GM18505 (cell line): ENCODE results near the gene STXBP5.

ENCODE experiments used
- ATAC-seq: cut with Tn5 transposase; IDR thresholded peaks from one replicate; pipeline ENCODE4 v1.9.1; 2021; ENCODE audit not compliant: unreplicated experiment
- POLR2A ChIP-seq: IDR thresholded peaks from 4 replicates; pipeline ENCODE4 v1.6.1; 2011; ENCODE audit warnings: borderline replicate concordance; ENCODE audit not compliant: insufficient read depth, insufficient read length; ENCODE audit errors: extremely low read depth

STXBP5 gene

DNA sequence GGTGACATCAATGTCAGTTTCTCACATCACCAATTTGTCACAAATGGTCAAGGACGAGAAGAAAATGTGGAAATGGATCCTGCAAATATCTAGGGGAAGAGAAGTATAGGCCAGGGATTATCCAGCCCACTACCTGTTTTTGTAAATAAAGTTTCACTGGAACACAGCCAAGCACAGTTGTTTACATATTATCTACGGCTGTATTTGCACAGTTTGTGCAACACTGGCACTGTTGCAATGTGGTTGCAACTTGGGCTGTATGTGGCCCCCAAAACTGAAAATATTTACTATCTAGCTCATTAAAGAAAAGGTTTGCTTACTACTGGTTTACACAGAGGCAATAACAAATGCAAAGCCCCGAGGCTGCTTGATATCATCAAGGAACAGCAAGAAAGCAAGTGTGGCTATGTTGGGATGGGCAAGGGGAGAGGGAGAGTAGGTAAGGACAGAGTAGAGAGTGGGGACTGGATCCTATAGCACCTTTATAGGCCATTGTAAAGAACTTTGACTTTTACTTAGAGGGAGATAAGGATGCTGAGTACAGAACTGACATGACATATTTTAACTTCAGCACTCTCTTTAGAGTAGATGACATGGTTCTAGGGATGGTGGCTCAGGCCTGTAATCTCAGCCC, 11.8 kb upstream of the STXBP5 start:
- ATAC-seq = no peak
- TF ChIP-seq POLR2A = no peak

DNA sequence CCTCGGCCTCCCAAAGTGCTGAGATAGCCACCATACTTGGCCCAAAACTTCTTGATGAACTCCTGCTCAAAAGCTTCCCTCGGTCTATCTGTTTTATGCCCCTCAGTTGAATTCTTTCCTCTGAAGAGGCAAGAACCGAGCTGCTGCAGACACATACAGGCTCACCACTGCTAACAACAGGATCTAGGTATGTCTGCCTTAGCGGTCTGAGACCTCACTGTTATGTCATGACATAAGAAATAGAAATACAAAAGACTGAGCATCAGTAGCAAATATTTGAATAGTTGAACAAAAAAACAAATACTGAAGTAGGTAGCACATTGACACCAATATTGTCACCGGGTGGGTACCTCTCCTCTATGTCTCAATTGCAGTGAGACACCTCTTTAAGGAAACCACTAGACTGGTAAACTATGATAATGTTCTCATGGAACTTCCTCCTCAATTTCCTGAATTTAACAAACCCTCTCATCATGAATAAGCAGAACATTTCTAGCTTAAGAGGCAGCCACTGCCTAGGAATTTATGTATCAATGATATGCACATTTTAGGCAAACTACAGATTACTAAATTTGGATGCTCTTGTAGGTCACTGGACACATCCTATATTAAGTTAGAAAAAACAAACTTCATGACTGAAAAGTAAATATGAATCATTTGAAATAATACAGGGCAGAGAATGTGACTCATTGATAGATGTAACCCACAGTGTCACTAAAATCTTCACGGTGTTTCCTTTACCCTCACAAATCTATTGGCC, 9.4 kb upstream of the STXBP5 start:
- ATAC-seq = no peak
- no peak for TF ChIP-seq POLR2A

DNA sequence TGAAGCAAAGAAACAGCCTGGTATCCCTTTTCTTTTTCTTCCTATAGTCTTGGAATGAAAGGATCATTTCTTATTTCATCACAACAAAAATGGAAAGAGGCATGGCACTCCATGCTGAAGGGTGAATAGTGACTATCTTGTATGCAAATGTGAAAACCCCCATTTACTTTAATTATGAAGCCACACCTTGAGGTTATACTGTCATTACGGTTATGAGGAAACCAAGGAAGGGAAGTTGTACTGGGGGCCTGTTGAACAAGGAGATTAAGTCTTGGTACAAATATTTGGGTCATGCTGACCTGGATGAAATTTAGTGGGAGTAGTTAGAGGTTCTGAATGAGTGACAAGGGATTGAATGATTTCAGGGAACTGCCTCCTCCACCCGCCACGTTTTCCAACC, 8.7 kb upstream of the STXBP5 start:
- ATAC-seq = no peak
- TF ChIP-seq POLR2A = no peak

DNA sequence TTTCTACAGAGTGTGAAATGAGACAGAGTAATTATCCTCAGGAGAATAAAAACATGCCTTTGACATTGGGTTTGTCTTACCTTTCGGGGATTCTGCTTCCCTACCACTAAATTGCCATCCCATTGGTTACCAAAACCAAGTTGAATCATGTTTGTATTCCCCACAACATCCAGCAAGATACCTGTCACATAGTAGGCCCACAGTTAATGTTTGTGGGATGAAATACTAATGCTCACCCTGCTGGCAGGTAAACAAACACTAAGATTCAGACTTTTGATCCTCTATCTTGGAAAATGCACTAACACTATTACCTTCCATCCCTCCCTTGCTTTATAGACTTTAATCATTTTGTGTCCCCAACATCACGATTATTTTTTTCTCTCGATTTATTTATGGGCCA, 8.2 kb upstream of the STXBP5 start:
- TF ChIP-seq POLR2A = no peak

DNA sequence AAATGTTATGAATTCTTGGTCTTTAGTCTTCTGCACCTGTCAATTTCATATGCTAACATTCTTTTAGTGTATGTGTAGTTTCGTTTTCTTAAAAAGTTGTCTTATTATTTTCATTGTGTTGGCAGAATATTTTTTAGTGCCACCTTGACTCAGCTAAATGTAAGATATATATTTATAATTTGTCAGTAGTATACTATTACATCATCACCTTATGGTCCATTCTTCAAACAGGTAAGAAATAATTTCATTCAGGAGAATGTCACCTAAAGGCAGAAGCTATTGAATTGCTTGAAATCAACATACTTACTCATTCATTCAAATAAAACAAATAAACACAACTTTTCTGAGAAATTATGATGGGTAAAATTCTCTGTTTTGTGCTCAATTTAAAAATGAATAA, 3.5 kb upstream of the STXBP5 start:
- TF ChIP-seq POLR2A = no peak
- no peak for ATAC-seq

More for the DNA sequence above, 8.2 kb upstream of the STXBP5 start:
- ATAC-seq = no peak

DNA sequence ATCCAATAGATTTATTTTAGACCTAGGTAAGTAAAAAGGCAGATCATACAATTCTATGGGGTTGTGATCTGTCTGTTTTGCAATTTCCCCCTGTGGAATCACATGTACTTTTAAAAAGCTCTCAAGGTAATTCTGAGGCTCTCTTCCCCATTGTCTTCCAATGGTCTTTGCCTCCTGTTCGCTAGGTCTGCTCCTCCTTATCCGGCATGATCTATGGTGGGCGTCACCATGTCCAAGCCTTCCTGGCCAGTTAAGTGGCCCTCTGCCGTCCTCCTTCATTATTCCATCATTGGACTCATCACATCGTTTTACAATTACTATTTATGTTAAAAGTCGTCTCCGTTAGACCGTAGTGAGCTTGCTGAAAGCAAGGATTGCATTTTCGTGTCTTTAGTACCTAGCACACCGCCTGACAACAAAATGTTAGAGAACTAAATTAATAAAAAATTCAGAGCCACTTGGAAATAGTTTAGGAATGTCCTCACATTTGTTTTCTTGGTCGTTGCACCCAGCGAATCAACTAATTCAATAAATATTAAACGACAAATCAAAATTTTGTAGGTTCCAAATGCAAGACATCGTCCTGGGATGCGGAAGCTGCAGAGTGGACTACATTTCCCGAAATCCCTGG, 2.2 kb upstream of the STXBP5 start:
- no peak for ATAC-seq
- TF ChIP-seq POLR2A = no peak

DNA sequence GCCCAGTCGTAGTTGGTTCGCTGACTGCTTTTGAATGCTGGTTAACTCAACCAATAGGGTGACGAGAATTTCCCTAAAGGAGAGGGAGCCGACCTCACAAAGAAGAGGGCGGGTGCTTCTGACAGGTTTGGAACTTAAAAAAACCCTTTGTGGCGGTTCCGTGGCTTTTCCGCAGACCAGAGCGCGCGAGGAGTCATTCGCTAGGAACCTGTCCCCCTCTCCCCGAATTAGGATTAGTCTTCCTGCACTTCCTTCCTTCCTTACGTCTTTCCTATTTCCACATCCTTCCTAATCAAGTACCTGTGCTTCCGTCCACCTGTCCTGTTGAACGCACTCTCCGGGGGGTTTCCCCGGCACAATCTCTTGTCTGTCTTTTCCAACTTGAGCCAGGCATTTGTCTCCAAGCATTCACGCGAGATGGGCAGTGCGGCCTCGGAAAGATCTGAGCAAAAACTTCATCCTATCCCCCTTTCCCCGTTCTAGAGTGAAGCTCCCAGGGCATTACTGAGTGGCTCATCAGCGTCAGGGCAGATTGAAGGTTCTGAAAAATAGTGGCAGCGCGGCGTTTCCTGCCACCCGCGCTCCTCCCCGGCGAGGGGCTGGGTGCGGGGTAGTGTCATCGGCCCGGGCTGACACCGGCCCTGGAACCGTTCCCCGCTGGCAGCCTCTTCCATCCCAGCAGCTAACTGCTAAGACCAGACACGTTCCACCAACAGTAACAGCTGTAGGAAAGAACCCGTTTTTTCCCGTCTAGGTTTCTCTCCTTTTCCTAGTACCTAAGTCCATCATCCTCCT, 1.5 kb upstream of the STXBP5 start:
- peak; percentile 73 for ATAC-seq

DNA sequence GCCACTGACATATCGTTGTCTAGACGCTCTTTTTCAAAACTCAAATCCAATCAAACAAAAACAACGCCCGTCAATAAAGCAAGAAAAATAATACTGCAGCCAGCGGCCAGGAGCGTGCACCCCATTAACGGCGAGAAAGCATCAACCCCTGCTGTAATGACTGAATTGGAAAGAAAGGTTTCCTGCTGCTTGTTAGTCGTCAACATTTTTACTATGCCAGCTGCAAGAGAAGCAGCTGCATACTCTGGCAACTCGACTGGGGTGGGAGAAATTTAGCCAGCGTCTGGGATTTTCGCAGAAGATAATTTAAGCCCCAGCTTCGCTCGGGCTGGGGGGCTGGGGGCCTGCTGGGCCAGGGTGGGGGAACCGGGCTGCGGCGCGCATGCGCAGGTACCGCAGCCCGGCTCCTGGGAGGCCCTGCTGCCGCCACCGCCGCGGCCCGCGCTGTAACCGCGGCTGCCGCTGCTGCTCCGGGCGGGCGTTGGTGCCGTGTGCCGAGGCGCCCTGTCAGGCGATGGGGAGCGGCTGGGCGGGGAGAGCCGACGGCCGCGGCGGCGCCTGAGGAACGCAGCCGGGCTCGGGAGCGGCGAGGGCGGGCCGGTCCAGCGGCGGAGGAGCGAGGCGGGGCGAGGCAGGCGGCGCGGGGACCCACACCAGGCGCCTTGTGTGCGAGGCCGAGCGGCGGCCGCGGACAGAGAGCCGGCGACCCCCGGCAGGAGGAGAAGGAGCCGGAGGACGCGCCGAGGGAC, 732 bp upstream of the STXBP5 start:
- peak; percentile 56 for ATAC-seq
- TF ChIP-seq POLR2A = peak; percentile 65

More for the DNA sequence above, 1.5 kb upstream of the STXBP5 start:
- TF ChIP-seq POLR2A = peak; percentile 73

DNA sequence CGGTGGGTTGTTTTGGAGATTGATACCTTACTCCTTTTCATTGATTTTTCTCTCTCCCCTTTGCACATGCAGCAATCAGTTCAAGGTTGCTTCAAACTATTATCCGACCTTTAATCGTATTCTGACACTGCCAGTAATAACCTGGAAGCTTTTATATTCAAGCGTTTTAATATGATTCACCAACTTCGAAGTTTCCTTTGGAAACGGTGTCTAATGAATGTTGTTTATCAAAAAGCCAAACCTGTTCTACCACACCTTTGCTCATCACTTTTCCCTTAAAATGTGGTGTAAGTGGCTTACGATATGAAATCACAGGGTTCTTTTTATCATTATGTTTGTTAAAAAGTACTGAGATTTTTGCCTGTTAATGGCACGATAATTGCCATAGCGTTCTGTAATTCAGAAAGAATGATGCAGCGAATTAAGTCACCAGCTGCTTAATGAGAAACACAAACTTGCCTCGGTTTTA, 660 bp downstream of the STXBP5 start:
- no peak for ATAC-seq
- TF ChIP-seq POLR2A = no peak

DNA sequence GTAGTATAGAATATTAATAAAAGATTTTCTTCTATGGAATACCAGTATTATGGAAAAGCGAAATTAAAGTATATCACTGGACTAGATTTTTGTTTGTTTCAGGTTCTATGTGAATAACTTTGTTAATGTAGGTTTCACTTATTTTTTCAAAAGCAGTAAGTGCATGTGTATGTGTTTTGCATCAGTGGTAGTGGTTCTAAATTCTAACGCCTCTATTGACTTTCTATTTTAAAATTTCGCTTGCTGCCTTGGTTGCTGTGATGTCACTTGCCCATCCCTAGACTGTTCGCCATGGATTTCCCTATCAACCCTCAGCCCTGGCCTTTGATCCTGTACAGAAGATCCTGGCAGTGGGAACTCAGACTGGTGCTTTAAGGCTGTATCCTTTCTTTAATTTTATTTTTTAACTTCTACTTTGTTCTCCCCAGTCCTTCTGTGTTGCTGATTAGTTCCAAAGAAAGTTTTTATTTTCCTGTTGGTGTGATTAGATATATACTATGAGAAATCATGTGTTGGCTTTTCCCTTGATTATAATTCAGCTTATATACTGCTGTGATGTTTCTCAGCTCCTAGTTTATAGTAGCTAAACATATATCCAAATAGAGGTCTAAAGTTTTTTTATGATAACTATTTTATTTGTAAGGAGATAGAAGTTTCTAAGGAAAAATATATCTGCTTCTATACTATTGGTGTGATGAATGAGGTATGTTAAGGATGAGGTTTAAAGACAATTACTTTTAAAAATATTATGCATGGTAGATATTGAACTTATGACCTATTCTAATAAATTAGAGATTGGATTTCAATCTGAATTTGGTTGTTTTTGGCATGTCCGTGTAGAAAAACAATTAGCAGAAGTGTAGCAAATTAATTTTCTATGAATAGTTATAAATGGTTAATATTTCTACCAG, 1.7 kb downstream of the STXBP5 start:
- ATAC-seq = no peak
- TF ChIP-seq POLR2A = no peak

DNA sequence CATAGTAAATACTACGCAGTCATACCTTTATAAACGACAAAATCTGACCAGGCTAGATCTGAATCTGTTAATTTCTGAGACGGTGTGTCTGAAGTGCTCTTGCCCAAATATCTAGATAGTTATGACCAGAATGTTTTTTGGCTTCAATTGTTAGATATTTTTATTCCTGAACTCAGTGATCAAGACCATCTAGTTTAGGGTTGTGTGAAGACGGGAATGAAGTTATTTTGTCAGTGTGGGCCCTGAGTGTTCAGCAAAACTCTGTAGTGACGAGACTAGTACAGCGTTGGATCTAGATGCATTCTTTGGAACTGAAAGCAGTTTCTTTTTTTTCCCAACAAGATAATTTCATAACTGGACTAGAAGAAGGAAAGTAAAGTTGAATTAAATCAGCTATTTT, 3.1 kb downstream of the STXBP5 start:
- TF ChIP-seq POLR2A = no peak
- no peak for ATAC-seq
